Measurements from ENCODE around the gene CASQ2. TPM values are rescaled to one million over a fixed set of nuclear protein-coding genes. Genes with fewer than 3 reads are reported as not detected.

The CASQ2 gene
- total and polyA plus RNA-seq, 10 of the 15 experiments (the other 5 are each of a cell fraction or from before 2014, with no cell fraction given): not detected

DNA sequence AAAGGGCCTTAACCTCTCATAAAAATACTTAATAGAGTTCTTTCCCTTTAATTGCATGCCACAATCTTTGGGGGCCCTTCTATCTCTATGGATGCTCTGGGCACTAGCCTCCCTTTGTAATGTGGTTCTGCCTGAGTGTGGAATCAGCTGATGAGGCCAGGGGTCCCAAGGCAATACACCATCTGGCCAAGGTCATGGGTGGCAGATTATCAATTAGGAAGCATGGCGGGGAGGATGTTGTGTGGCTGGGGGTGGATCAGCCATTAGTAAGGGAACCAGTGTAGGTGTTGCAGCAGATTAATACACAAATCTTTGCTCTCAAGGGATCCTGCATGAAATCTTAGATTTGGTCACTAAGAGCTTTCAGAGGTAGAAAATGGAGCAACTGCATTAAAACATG lies 37.1 kb upstream of the CASQ2 start:
- H3K27ac ChIP-seq (ENCODE audit: control insufficient read depth, insufficient read depth): no peak overlapping the region
- FAIRE-seq (no peak), DNase-seq (ENCODE audit: low read depth, low spot score) (no peak), ATAC-seq (no peak)
- 20% methylated on average over 1 of the region's 1 CpG for WGBS (ENCODE audit: insufficient coverage, insufficient replicate concordance, low lambda C conversion rate, missing lambda C conversion rate)
- intact Hi-C loops (cut with micrococcal nuclease; ENCODE audit: unreplicated experiment) (no loop called here), in situ Hi-C loops (cut with MboI) (loop anchor here (5.0 kb wide), 1 partner anchor 177 kb away; no protein-coding TSS in a partner anchor)
- H3K4me3 ChIP-seq: no peak overlapping the region
- H3K4me1 ChIP-seq (ENCODE audit: control insufficient read depth, insufficient read depth, low read length): no peaks in the 10 kb centered on the region
- H3K36me3 ChIP-seq (ENCODE audit: control insufficient read depth in 2 of 2, insufficient read depth in 2 of 2, low read length in 1 of 2): no peaks in the 10 kb centered on the region
- ChIA-PET SMC1A (ENCODE audit: uncharacterized antibody, unreplicated experiment) (interaction anchor here (1.3 to 1.7 kb wide), 2 partner anchors 12 to 176 kb away, joined by 3 to 8 read pairs; no protein-coding TSS in a partner anchor), RAD21 (ENCODE audit: unreplicated experiment) (no interaction called here), CTCF (interaction anchor here (3.3 to 11.4 kb wide), 2 partner anchors 179 to 214 kb away, joined by 42 to 132 read pairs; no protein-coding TSS in a partner anchor), POLR2A (no interaction called here)
- no peak overlapping the region for H3K4me2 ChIP-seq (ENCODE audit: control insufficient read depth, insufficient read depth)
- TF ChIP-seq NFYA (IDR thresholded peaks at IDR 0.05; ENCODE audit: borderline replicate concordance, low read depth, low read length) (no peak), CBX3 (IDR thresholded peaks at IDR 0.05; ENCODE audit: borderline replicate concordance, low read depth) (no peak), SPI1 (IDR thresholded peaks at IDR 0.05; ENCODE audit: borderline replicate concordance, insufficient read depth, low read depth, low read length) (no peak), PAX5 (IDR thresholded peaks at IDR 0.05; ENCODE audit: borderline replicate concordance, low read depth, low read length) (no peak), RAD51 (IDR thresholded peaks at IDR 0.05) (no peak), BHLHE40 (IDR thresholded peaks at IDR 0.05; ENCODE audit: borderline replicate concordance in 1 of 2, low read depth in 2 of 2, low read length in 1 of 2) (no peak)
- H2AFZ ChIP-seq (ENCODE audit: control insufficient read depth, low read depth, low read length): no peak overlapping the region
- H3K9me3 ChIP-seq (replicated peaks; ENCODE audit: control insufficient read depth, insufficient read depth, low read length): no peaks in the 10 kb centered on the region
- no TSS peak for BruUV-seq (replicated peaks)
- H4K20me1 ChIP-seq (ENCODE audit: control insufficient read depth, insufficient read depth): no peaks in the 10 kb centered on the region
- no peak overlapping the region for H3K9ac ChIP-seq (ENCODE audit: control insufficient read depth, insufficient read depth, low read length)
- no peaks in the 10 kb centered on the region for H3K79me2 ChIP-seq (ENCODE audit: control insufficient read depth, insufficient read depth, low read length)
- H3K27me3 ChIP-seq (replicated peaks in 1 of 2; ENCODE audit: control insufficient read depth in 2 of 2, insufficient read depth in 2 of 2, low read length in 1 of 2): peaks cover 0 to 2% of the 10 kb centered on the region in 2 experiments; a peak in 1 of 4 replicates

DNA sequence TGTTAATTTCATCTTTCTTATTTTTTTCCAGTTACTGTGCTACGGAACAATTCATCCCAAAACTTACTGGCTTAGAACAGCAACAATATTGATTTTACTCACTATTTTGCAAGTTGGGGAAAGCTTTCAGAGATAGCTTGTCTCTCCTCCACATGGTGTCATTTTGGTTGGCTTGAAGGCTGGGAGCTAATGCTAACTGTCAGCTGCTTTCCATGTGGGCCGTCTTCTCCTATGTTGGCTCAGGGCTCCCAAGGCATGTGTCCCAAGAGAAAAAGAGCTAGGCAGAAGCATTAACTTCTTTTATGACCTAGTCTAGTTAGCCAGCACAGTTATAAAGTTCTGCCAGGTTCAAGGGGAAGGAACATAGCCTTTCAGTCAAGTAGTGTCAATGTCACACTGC lies 33.9 kb upstream of the CASQ2 start:
- 38% methylated on average over 2 of the region's 2 CpGs for WGBS (ENCODE audit: insufficient coverage, insufficient replicate concordance, low lambda C conversion rate, missing lambda C conversion rate)
- CTCF ChIA-PET: interaction anchor here (1.4 to 11.4 kb wide), 2 partner anchors 182 to 218 kb away, joined by 5 to 132 read pairs; no protein-coding TSS in a partner anchor
- TF ChIP-seq, protein P1, sequence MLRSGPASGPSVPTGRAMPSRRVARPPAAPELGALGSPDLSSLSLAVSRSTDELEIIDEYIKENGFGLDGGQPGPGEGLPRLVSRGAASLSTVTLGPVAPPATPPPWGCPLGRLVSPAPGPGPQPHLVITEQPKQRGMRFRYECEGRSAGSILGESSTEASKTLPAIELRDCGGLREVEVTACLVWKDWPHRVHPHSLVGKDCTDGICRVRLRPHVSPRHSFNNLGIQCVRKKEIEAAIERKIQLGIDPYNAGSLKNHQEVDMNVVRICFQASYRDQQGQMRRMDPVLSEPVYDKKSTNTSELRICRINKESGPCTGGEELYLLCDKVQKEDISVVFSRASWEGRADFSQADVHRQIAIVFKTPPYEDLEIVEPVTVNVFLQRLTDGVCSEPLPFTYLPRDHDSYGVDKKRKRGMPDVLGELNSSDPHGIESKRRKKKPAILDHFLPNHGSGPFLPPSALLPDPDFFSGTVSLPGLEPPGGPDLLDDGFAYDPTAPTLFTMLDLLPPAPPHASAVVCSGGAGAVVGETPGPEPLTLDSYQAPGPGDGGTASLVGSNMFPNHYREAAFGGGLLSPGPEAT (IDR thresholded peaks at IDR 0.05; ENCODE audit: low read depth): no peak
- no peak for TF ChIP-seq TCF12 (IDR thresholded peaks at IDR 0.05; ENCODE audit: low read depth, low read length)
- TF ChIP-seq HDGF (IDR thresholded peaks at IDR 0.05): no peak
- no peak for TF ChIP-seq CHD2 (IDR thresholded peaks at IDR 0.05; ENCODE audit: borderline replicate concordance, low read depth, low read length)
- TF ChIP-seq, protein P2, sequence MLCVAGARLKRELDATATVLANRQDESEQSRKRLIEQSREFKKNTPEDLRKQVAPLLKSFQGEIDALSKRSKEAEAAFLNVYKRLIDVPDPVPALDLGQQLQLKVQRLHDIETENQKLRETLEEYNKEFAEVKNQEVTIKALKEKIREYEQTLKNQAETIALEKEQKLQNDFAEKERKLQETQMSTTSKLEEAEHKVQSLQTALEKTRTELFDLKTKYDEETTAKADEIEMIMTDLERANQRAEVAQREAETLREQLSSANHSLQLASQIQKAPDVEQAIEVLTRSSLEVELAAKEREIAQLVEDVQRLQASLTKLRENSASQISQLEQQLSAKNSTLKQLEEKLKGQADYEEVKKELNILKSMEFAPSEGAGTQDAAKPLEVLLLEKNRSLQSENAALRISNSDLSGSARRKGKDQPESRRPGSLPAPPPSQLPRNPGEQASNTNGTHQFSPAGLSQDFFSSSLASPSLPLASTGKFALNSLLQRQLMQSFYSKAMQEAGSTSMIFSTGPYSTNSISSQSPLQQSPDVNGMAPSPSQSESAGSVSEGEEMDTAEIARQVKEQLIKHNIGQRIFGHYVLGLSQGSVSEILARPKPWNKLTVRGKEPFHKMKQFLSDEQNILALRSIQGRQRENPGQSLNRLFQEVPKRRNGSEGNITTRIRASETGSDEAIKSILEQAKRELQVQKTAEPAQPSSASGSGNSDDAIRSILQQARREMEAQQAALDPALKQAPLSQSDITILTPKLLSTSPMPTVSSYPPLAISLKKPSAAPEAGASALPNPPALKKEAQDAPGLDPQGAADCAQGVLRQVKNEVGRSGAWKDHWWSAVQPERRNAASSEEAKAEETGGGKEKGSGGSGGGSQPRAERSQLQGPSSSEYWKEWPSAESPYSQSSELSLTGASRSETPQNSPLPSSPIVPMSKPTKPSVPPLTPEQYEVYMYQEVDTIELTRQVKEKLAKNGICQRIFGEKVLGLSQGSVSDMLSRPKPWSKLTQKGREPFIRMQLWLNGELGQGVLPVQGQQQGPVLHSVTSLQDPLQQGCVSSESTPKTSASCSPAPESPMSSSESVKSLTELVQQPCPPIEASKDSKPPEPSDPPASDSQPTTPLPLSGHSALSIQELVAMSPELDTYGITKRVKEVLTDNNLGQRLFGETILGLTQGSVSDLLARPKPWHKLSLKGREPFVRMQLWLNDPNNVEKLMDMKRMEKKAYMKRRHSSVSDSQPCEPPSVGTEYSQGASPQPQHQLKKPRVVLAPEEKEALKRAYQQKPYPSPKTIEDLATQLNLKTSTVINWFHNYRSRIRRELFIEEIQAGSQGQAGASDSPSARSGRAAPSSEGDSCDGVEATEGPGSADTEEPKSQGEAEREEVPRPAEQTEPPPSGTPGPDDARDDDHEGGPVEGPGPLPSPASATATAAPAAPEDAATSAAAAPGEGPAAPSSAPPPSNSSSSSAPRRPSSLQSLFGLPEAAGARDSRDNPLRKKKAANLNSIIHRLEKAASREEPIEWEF (IDR thresholded peaks at IDR 0.05; ENCODE audit: insufficient replicate concordance, low read depth, low read length): no peak

More for the DNA sequence above, 33.9 kb upstream of the CASQ2 start:
- ChIA-PET POLR2A (no interaction called here), RAD21 (ENCODE audit: unreplicated experiment) (no interaction called here), SMC1A (ENCODE audit: uncharacterized antibody, unreplicated experiment) (interaction anchor here (0.7 to 1.1 kb wide), 4 partner anchors 8 to 218 kb away, joined by 3 to 4 read pairs (median 3); no protein-coding TSS in a partner anchor)
- H3K27me3 ChIP-seq (replicated peaks in 1 of 2; ENCODE audit: control insufficient read depth in 2 of 2, insufficient read depth in 2 of 2, low read length in 1 of 2): peaks cover 0 to 2% of the 10 kb centered on the region in 2 experiments; a peak in 1 of 4 replicates
- no peak overlapping the region for H3K27ac ChIP-seq (ENCODE audit: control insufficient read depth, insufficient read depth)
- H3K4me1 ChIP-seq (ENCODE audit: control insufficient read depth, insufficient read depth, low read length): no peaks in the 10 kb centered on the region
- no peaks in the 10 kb centered on the region for H4K20me1 ChIP-seq (ENCODE audit: control insufficient read depth, insufficient read depth)
- H2AFZ ChIP-seq (ENCODE audit: control insufficient read depth, low read depth, low read length): no peak overlapping the region
- no TSS peak for BruUV-seq (replicated peaks)
- H3K4me3 ChIP-seq: no peak overlapping the region
- intact Hi-C loops (cut with micrococcal nuclease; ENCODE audit: unreplicated experiment): no loop called here
- H3K9ac ChIP-seq (ENCODE audit: control insufficient read depth, insufficient read depth, low read length): no peak overlapping the region
- H3K36me3 ChIP-seq (ENCODE audit: control insufficient read depth in 2 of 2, insufficient read depth in 2 of 2, low read length in 1 of 2): no peaks in the 10 kb centered on the region
- no peak for ATAC-seq
- H3K9me3 ChIP-seq (replicated peaks; ENCODE audit: control insufficient read depth, insufficient read depth, low read length): no peaks in the 10 kb centered on the region
- H3K79me2 ChIP-seq (ENCODE audit: control insufficient read depth, insufficient read depth, low read length): no peaks in the 10 kb centered on the region
- DNase-seq (ENCODE audit: low read depth, low spot score): no peak
- H3K4me2 ChIP-seq (ENCODE audit: control insufficient read depth, insufficient read depth): no peak overlapping the region
- in situ Hi-C loops (cut with MboI): no loop called here
- no peak for FAIRE-seq
